Mesendoderm (in vitro differentiated cells): ENCODE measurements around the gene TTC3.

Experiments used
- DNase-seq: peaks from one replicate; pipeline ENCODE4 v3.0.0; 2013
- H2AK5ac ChIP-seq: 2 replicates; pipeline ENCODE4 v1.6.1; 2013; ENCODE audit warnings: low read length, inconsistent platforms
- H2BK120ac ChIP-seq: 2 replicates; pipeline ENCODE4 v1.6.1; 2013; ENCODE audit warnings: low read depth, mild to moderate bottlenecking, low read length, moderate library complexity, mixed read lengths
- H2BK15ac ChIP-seq: replicated peaks from 2 replicates; pipeline ENCODE4 v1.6.1; 2013; ENCODE audit warnings: low read depth, mild to moderate bottlenecking, moderate library complexity
- H2BK5ac ChIP-seq: 2 replicates; pipeline ENCODE4 v1.6.1; 2013; ENCODE audit warnings: low read length, inconsistent platforms
- H3K18ac ChIP-seq: 2 replicates; pipeline ENCODE4 v1.6.1; 2013; ENCODE audit warnings: mild to moderate bottlenecking, low read length, mixed read lengths
- H3K23ac ChIP-seq: one replicate; pipeline ENCODE4 v1.6.1; 2013; ENCODE audit warnings: low read length
- H3K27ac ChIP-seq: 2 replicates; pipeline ENCODE4 v1.5.1; 2013; ENCODE audit warnings: low read depth, mild to moderate bottlenecking, inconsistent platforms, low read length, moderate library complexity
- H3K27me3 ChIP-seq: 2 replicates; pipeline ENCODE4 v1.6.1; 2013; ENCODE audit warnings: low read length, control low read depth, mild to moderate bottlenecking, inconsistent platforms; ENCODE audit not compliant: insufficient read depth, poor library complexity
- H3K36me3 ChIP-seq: 2 replicates; pipeline ENCODE4 v1.6.1; 2013; ENCODE audit warnings: low read length, inconsistent platforms; ENCODE audit not compliant: control insufficient read depth, insufficient read depth
- H3K4ac ChIP-seq: one replicate; pipeline ENCODE4 v1.6.1; 2013; ENCODE audit warnings: low read depth, mild to moderate bottlenecking, low read length, moderate library complexity
- H3K4me1 ChIP-seq: 2 replicates; pipeline ENCODE4 v1.6.1; 2013; ENCODE audit warnings: low read depth, low read length, inconsistent platforms; ENCODE audit not compliant: control insufficient read depth
- H3K4me2 ChIP-seq: 2 replicates; pipeline ENCODE4 v1.6.1; 2013; ENCODE audit warnings: low read length
- H3K4me3 ChIP-seq: 2 replicates; pipeline ENCODE4 v1.5.1; 2013; ENCODE audit warnings: mild to moderate bottlenecking, low read length
- H3K56ac ChIP-seq: one replicate; pipeline ENCODE4 v1.6.1; 2013; ENCODE audit warnings: low read length
- H3K79me1 ChIP-seq: 2 replicates; pipeline ENCODE4 v1.6.1; 2013; ENCODE audit warnings: low read length, inconsistent platforms
- H3K79me2 ChIP-seq: 2 replicates; pipeline ENCODE4 v1.6.1; 2013; ENCODE audit warnings: mild to moderate bottlenecking, low read length; ENCODE audit not compliant: control insufficient read depth, insufficient read depth
- H3K9ac ChIP-seq: 2 replicates; pipeline ENCODE4 v1.6.1; 2013; ENCODE audit warnings: low read length, inconsistent platforms
- H4K5ac ChIP-seq: one replicate; pipeline ENCODE4 v1.6.1; 2013; ENCODE audit warnings: low read length
- H4K8ac ChIP-seq: one replicate; pipeline ENCODE4 v1.6.1; 2013; ENCODE audit warnings: low read depth, mild to moderate bottlenecking, control low read depth, low read length, moderate library complexity
- WGBS: extraction: QIAGEN DNeasy Blood & Tissue Kit; methylation state at CpG from one replicate; pipeline ENCODE4 v1.1.7; 2013; ENCODE audit warnings: low lambda C conversion rate, missing lambda C conversion rate; ENCODE audit not compliant: insufficient coverage; ENCODE audit errors: extremely low coverage; 5-methylcytosine and 5-hydroxymethylcytosine counted together

TTC3 gene

DNA sequence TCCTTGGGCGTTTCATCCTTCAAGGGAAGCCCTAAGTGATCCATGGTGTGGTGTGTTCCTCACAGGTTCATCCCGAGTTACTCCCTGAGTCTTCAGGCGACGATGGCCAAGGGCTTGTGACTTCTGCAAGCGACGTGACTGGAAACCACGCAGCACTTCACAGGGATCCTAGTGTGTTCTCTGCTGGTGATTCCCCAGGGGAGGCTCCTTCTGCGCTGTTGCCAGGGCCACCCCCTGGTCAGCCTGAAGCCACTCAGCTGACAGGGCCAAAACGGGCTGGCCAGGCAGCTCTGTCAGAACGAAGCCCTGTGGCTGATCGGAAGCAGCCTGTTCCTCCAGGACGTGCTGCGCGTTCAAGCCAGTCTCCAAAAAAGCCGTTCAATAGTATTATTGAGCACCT is 122.6 kb downstream of the TTC3 start:
- Histone ChIP-seq H4K5ac (no peak overlapping the region), H3K27me3 (no peaks in the 10 kb centered on the region), H3K4me2 (no peak overlapping the region), H2BK120ac (no peak overlapping the region), H3K18ac (no peak overlapping the region), H3K36me3 (peaks cover 1% of the 10 kb centered on the region), H4K8ac (no peak overlapping the region), H3K56ac (no peak overlapping the region), H3K4me1 (no peaks in the 10 kb centered on the region), H3K9ac (no peak overlapping the region), H3K79me1 (no peaks in the 10 kb centered on the region), H3K4me3 (no peak overlapping the region), H3K23ac (no peak overlapping the region), H2AK5ac (no peak overlapping the region), H2BK15ac (no peak overlapping the region), H2BK5ac (no peak overlapping the region), H3K27ac (no peak overlapping the region), H3K79me2 (no peaks in the 10 kb centered on the region), H3K4ac (no peak overlapping the region)
- DNase-seq: no peak
- no CpG with 5 or more reads among the region's 15 CpGs for WGBS

DNA sequence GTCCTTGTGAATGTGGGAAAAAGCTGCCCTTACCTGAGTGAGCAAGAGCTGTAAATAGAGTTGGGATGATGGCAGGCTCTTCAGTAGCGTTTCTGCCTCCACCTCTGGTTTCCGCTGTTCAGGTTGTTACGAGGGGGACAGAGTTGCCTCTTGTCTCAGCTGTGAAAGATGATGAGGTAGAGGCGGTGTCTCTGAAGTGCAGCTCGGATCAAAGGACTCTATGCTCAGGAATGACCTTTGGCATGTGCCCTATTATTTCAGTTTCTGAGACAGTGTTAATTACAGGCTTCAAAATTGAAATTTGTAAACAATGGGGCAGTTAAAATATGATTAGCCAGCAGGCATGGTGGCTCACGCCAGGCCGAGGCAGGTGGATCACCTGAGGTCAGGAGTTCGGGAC is 123.8 kb downstream of the TTC3 start:
- no peak overlapping the region for H2BK15ac ChIP-seq
- no peaks in the 10 kb centered on the region for H3K4me1 ChIP-seq
- H2BK5ac ChIP-seq: no peak overlapping the region
- no peak overlapping the region for H2AK5ac ChIP-seq
- WGBS: no CpG with 5 or more reads among the region's 8 CpGs
- no peak overlapping the region for H3K56ac ChIP-seq
- no peaks in the 10 kb centered on the region for H3K27me3 ChIP-seq
- H3K9ac ChIP-seq: no peak overlapping the region
- no peak for DNase-seq
- no peak overlapping the region for H2BK120ac ChIP-seq
- no peaks in the 10 kb centered on the region for H3K79me1 ChIP-seq
- H3K4me2 ChIP-seq: no peak overlapping the region
- H4K8ac ChIP-seq: no peak overlapping the region
- peaks cover 4% of the 10 kb centered on the region for H3K36me3 ChIP-seq
- no peak overlapping the region for H3K23ac ChIP-seq
- H3K18ac ChIP-seq: no peak overlapping the region
- H3K27ac ChIP-seq: no peak overlapping the region
- no peak overlapping the region for H4K5ac ChIP-seq
- no peak overlapping the region for H3K4ac ChIP-seq
- no peaks in the 10 kb centered on the region for H3K79me2 ChIP-seq
- H3K4me3 ChIP-seq: no peak overlapping the region

DNA sequence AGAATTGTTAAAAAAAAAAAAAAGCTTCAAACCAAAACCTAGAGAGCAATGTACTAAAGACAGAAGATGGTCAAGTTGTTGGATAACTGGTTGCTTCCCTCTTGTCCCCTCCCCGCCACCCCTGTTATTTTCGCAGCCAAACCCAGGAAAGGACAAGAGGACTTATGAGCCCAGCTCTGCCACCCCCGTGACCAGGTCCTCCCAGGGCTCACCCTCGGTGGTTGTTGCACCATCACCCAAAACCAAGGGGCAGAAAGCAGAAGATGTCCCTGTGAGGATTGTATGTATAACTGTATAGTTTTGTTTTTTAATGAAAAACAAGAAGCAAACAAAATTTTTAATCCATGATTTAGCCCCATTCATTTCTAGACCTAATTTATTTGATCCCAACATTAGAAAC is 124.7 kb downstream of the TTC3 start:
- Histone ChIP-seq H3K9ac (no peak overlapping the region), H3K23ac (no peak overlapping the region), H3K27ac (no peak overlapping the region), H4K5ac (no peak overlapping the region), H3K4me2 (no peak overlapping the region), H3K4ac (no peak overlapping the region), H4K8ac (no peak overlapping the region), H3K27me3 (no peaks in the 10 kb centered on the region), H3K56ac (no peak overlapping the region), H3K18ac (no peak overlapping the region), H2BK5ac (no peak overlapping the region), H2BK15ac (no peak overlapping the region), H3K4me3 (no peak overlapping the region), H3K4me1 (no peaks in the 10 kb centered on the region), H3K79me2 (no peaks in the 10 kb centered on the region), H3K79me1 (no peaks in the 10 kb centered on the region), H2AK5ac (no peak overlapping the region), H2BK120ac (no peak overlapping the region), H3K36me3 (peaks cover 6% of the 10 kb centered on the region)
- no peak for DNase-seq
- WGBS: no CpG with 5 or more reads among the region's 4 CpGs

DNA sequence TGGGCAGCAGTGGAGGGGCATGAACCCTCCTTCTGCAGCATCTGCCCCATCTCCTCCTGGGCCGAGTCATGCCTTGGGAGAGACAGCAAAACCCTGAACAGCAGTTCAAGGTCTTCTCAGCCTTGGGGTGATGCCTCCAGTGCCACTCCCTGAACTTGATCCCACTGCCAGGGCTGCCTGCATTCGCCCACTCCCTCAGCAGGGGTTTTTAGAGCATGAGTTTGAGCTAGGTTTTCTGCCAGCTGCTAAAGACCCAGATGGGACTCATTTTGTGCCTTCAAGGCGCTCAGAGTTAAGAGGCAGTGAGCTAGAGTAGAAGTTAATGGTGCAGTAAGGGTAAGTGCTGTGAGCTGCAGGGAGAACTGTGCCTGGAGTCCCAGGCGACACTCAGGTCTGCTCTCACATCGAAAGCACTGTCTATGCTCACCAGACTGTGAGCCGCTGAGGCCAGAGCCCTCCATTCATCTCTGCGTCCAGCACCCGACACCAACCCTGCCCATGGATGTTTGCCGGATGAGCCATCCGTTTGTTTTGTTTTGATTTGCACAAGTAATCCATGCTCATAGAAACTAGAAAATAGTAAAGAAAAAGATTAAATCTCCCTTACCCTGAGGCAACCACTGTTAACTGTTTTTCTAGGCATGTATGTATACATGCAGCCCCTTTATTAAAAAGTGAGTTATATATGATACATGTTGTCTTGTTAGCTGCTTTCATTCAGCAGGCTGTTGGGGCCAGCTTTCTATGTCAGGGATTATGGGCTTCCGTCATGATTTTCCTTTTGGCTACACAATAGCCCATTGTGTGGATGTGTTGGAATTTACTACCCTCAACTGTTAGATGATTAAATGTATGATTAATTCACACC is 126.2 kb downstream of the TTC3 start:
- H3K18ac ChIP-seq: no peak overlapping the region
- peaks cover 6% of the 10 kb centered on the region for H3K36me3 ChIP-seq
- no peak overlapping the region for H3K9ac ChIP-seq
- no peaks in the 10 kb centered on the region for H3K4me1 ChIP-seq
- no peak overlapping the region for H2AK5ac ChIP-seq
- H3K23ac ChIP-seq: no peak overlapping the region
- H3K27me3 ChIP-seq: no peaks in the 10 kb centered on the region
- H3K4me3 ChIP-seq: no peak overlapping the region
- H3K4me2 ChIP-seq: no peak overlapping the region
- H3K79me1 ChIP-seq: no peaks in the 10 kb centered on the region
- H4K5ac ChIP-seq: no peak overlapping the region
- H4K8ac ChIP-seq: no peak overlapping the region
- H2BK5ac ChIP-seq: no peak overlapping the region
- no peaks in the 10 kb centered on the region for H3K79me2 ChIP-seq
- H3K4ac ChIP-seq: no peak overlapping the region
- no CpG with 5 or more reads among the region's 11 CpGs for WGBS
- no peak overlapping the region for H2BK120ac ChIP-seq
- H3K27ac ChIP-seq: no peak overlapping the region
- no peak overlapping the region for H3K56ac ChIP-seq
- no peak overlapping the region for H2BK15ac ChIP-seq
- no peak for DNase-seq

DNA sequence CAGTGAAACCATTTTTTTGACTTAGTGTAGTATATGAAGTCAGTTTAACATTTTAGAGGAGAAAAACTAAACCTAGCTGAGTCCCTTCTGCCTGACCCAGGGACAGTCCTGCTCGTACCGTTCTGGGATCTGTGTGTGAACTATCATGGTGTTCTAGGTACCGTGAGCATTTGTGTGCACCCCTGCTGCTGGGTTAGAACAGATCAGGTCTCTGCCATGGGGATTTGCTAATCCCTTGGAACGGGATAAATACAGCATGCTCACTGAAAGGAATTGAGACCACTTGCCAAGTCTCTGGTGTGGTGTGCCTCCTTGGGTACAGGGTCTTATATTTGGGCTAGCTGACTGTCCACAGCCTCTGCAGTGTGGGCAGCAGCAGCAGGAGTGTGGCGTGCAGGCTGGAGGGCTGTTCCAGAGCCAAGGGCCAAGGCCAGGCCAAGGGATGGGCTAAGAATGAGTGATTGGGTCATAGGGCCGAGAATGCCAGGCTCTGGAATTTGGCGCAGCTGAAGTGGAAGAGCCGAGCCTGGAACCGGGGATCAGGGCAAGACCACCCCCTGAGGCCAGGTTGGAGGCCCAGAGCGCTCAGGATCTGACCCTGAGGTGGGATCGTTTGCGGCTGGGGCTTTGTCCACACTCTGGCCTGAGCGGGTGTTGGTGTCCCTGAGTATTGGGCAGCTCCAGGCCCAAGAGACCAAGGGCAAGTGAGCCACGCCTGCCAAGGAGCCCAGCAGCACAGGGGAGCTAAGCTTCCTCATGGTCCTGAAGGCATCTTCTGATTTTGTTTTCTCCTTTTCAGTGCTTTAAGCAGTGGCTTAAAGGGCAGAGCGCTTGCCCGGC is 127.8 kb downstream of the TTC3 start:
- Histone ChIP-seq H3K9ac (no peak overlapping the region), H3K4me1 (no peaks in the 10 kb centered on the region), H3K4me2 (no peak overlapping the region), H2AK5ac (no peak overlapping the region), H3K23ac (no peak overlapping the region), H3K27ac (no peak overlapping the region), H4K8ac (no peak overlapping the region), H2BK120ac (no peak overlapping the region), H3K36me3 (peaks cover 6% of the 10 kb centered on the region), H3K4me3 (no peak overlapping the region), H2BK5ac (no peak overlapping the region), H3K18ac (no peak overlapping the region), H2BK15ac (no peak overlapping the region), H3K27me3 (no peaks in the 10 kb centered on the region), H3K4ac (no peak overlapping the region), H3K56ac (no peak overlapping the region), H3K79me2 (no peaks in the 10 kb centered on the region), H4K5ac (no peak overlapping the region), H3K79me1 (no peaks in the 10 kb centered on the region)
- WGBS: no CpG with 5 or more reads among the region's 16 CpGs
- DNase-seq: no peak
